Neural cell (in vitro differentiated cells): ENCODE measurements around the gene DNAJC19. TPM values are rescaled to one million over a fixed set of nuclear protein-coding genes. Genes with fewer than 3 reads are reported as not detected.

Source experiments
- H2AFZ ChIP-seq: fragments of 200-600, 300-800 bp; sonication (generic), shearing (Covaris generic); 2 replicates; pipeline ENCODE4 v1.6.0; 2014; ENCODE audit warnings: low read depth, mild to moderate bottlenecking, antibody characterized with exemption, low read length, moderate library complexity
- H3F3A ChIP-seq: fragments of 200-600 bp; shearing (Covaris generic); 2 replicates; pipeline ENCODE4 v1.6.1; 2016; ENCODE audit warnings: mild to moderate bottlenecking, moderate library complexity, mixed read lengths, antibody characterized with exemption, low read length; ENCODE audit not compliant: insufficient read depth, poor library complexity, severe bottlenecking
- H3K27ac ChIP-seq: fragments of 200-600, 300-800 bp; sonication (generic), shearing (Covaris generic); 2 replicates; pipeline ENCODE4 v1.5.1; 2014; ENCODE audit warnings: mild to moderate bottlenecking, low read length, moderate library complexity
- H3K27me3 ChIP-seq: fragments of 300-800, 200-600 bp; sonication (generic), shearing (Covaris generic); 2 replicates; pipeline ENCODE4 v1.6.0; 2014; ENCODE audit warnings: mild to moderate bottlenecking, low read depth, low read length, moderate library complexity; ENCODE audit not compliant: insufficient read depth
- H3K36me3 ChIP-seq: fragments of 300-800, 200-600 bp; sonication (generic), shearing (Covaris generic); 2 replicates; pipeline ENCODE4 v1.5.1; 2014; ENCODE audit warnings: mild to moderate bottlenecking, antibody characterized with exemption, low read length, moderate library complexity; ENCODE audit not compliant: insufficient read depth
- H3K4me2 ChIP-seq: fragments of 300-800, 200-600 bp; sonication (generic), shearing (Covaris generic); 2 replicates; pipeline ENCODE4 v1.6.0; 2014; ENCODE audit warnings: mild to moderate bottlenecking, low read length
- H3K4me3 ChIP-seq: fragments of 300-800, 200-600 bp; sonication (generic), shearing (Covaris generic); 2 replicates; pipeline ENCODE4 v1.5.1; 2014; ENCODE audit warnings: mild to moderate bottlenecking, low read length, moderate library complexity
- H3K79me2 ChIP-seq: fragments of 200-600 bp; shearing (Covaris generic); replicated peaks from 2 replicates; pipeline ENCODE4 v1.6.0; 2014; ENCODE audit warnings: mild to moderate bottlenecking, low read length, moderate library complexity; ENCODE audit not compliant: insufficient read depth
- H3K9ac ChIP-seq: fragments of 300-800, 200-600 bp; sonication (generic), shearing (Covaris generic); 2 replicates; pipeline ENCODE4 v1.6.1; 2016; ENCODE audit warnings: mild to moderate bottlenecking, low read length, mixed read lengths
- H3K9me2 ChIP-seq: fragments of 200-600 bp; shearing (Covaris generic); 2 replicates; pipeline ENCODE4 v1.6.1; 2016; ENCODE audit warnings: mild to moderate bottlenecking, low read length, mixed read lengths; ENCODE audit not compliant: insufficient read depth
- H3K9me3 ChIP-seq: fragments of 200-600, 300-800 bp; sonication (generic), shearing (Covaris generic); 2 replicates; pipeline ENCODE4 v1.6.1; 2016; ENCODE audit warnings: mild to moderate bottlenecking, mixed run types, low read length, moderate library complexity, mixed read lengths
- H4K20me1 ChIP-seq: fragments of 200-600 bp; shearing (Covaris generic); 2 replicates; pipeline ENCODE4 v1.6.1; 2016; ENCODE audit warnings: mild to moderate bottlenecking, mixed run types; ENCODE audit not compliant: insufficient read depth
- EP300 ChIP-seq: fragments of 450-650 bp; conservative IDR thresholded peaks from 2 replicates; pipeline ENCODE4 v1.6.1; 2014; ENCODE audit warnings: antibody characterized with exemption, mild to moderate bottlenecking, moderate library complexity; ENCODE audit not compliant: poor library complexity, severe bottlenecking
- EZH2 ChIP-seq: fragments of 200-600, 300-800 bp; shearing (Covaris generic), sonication (generic); IDR thresholded peaks from 2 replicates; pipeline ENCODE4 v1.6.1; 2014; ENCODE audit warnings: antibody characterized with exemption, low read length, borderline replicate concordance, mild to moderate bottlenecking; ENCODE audit not compliant: insufficient read depth, poor library complexity, severe bottlenecking
- MXI1 ChIP-seq: fragments of 450-650 bp; conservative IDR thresholded peaks from 2 replicates; pipeline ENCODE4 v1.6.1; 2014; ENCODE audit warnings: antibody characterized with exemption, mild to moderate bottlenecking; ENCODE audit not compliant: poor library complexity, severe bottlenecking
- POLR2AphosphoS5 ChIP-seq: IDR thresholded peaks from 2 replicates; pipeline ENCODE4 v1.6.1; 2012
- RAD21 ChIP-seq: fragments of 450-650 bp; conservative IDR thresholded peaks from 2 replicates; pipeline ENCODE4 v1.6.1; 2014; ENCODE audit warnings: antibody characterized with exemption, mild to moderate bottlenecking, moderate library complexity
- SMC3 ChIP-seq: fragments of 450-650 bp; conservative IDR thresholded peaks from 2 replicates; pipeline ENCODE4 v1.6.1; 2014; ENCODE audit warnings: antibody characterized with exemption, mild to moderate bottlenecking, moderate library complexity; ENCODE audit not compliant: poor library complexity
- TAF1 ChIP-seq: IDR thresholded peaks from 2 replicates; pipeline ENCODE4 v1.6.1; 2012; ENCODE audit warnings: low read depth
- polyA plus RNA-seq: library from polyadenylated mRNA; depleted of rRNA; stranded (reverse); fragments of >200 nt; gene quantifications from 2 replicates; pipeline ENCODE4 v1.2.3, GENCODE V29; 2014
- TF ChIP-seq, protein P1 (sequence below): IDR thresholded peaks from 2 replicates; pipeline ENCODE4 v1.6.1; 2012; ENCODE audit warnings: borderline replicate concordance
- TF ChIP-seq, protein P2 (sequence below): fragments of 450-650 bp; IDR thresholded peaks from 2 replicates; pipeline ENCODE4 v1.5.1; 2014; ENCODE audit warnings: antibody characterized with exemption, mild to moderate bottlenecking, moderate library complexity; ENCODE audit not compliant: poor library complexity, severe bottlenecking

Gene DNAJC19
- polyA plus RNA-seq, 1 donor from 2014 or later, result 80.3 TPM

DNA sequence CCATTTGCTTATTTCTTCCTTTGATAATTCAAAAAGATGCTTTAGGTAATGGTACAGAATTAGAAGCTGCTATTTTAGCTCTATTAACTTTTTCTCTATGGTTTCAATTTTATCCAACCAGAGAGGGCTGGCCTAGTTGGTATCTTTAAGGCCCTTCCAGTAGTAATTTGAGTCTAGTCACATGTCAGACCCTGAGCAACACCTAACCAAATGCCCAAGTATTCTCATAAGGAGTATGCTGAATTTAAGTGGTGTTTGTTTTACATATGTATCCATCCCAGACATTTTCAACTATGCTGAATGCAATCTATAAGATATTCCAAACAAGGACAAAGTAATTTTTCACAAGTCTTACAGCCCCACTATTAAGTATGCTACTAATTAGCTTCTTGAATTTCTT is 9.6 kb downstream of the DNAJC19 start:
- Histone ChIP-seq H2AFZ (no peak overlapping the region), H3F3A (no peaks in the 10 kb centered on the region), H3K9me2 (no peaks in the 10 kb centered on the region), H3K36me3 (peaks cover 13% of the 10 kb centered on the region), H3K27me3 (no peaks in the 10 kb centered on the region), H3K27ac (no peak overlapping the region), H3K4me2 (no peak overlapping the region), H3K9me3 (no peaks in the 10 kb centered on the region), H3K79me2 (no peaks in the 10 kb centered on the region), H4K20me1 (no peaks in the 10 kb centered on the region), H3K9ac (no peak overlapping the region), H3K4me3 (no peak overlapping the region)
- TF ChIP-seq EZH2, result no peak
- TF ChIP-seq EP300, result no peak
- no peak for TF ChIP-seq RAD21
- TF ChIP-seq SMC3, result no peak
- TF ChIP-seq, protein P1, sequence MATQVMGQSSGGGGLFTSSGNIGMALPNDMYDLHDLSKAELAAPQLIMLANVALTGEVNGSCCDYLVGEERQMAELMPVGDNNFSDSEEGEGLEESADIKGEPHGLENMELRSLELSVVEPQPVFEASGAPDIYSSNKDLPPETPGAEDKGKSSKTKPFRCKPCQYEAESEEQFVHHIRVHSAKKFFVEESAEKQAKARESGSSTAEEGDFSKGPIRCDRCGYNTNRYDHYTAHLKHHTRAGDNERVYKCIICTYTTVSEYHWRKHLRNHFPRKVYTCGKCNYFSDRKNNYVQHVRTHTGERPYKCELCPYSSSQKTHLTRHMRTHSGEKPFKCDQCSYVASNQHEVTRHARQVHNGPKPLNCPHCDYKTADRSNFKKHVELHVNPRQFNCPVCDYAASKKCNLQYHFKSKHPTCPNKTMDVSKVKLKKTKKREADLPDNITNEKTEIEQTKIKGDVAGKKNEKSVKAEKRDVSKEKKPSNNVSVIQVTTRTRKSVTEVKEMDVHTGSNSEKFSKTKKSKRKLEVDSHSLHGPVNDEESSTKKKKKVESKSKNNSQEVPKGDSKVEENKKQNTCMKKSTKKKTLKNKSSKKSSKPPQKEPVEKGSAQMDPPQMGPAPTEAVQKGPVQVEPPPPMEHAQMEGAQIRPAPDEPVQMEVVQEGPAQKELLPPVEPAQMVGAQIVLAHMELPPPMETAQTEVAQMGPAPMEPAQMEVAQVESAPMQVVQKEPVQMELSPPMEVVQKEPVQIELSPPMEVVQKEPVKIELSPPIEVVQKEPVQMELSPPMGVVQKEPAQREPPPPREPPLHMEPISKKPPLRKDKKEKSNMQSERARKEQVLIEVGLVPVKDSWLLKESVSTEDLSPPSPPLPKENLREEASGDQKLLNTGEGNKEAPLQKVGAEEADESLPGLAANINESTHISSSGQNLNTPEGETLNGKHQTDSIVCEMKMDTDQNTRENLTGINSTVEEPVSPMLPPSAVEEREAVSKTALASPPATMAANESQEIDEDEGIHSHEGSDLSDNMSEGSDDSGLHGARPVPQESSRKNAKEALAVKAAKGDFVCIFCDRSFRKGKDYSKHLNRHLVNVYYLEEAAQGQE, result no peak
- no peak for TF ChIP-seq TAF1
- TF ChIP-seq, protein P2, sequence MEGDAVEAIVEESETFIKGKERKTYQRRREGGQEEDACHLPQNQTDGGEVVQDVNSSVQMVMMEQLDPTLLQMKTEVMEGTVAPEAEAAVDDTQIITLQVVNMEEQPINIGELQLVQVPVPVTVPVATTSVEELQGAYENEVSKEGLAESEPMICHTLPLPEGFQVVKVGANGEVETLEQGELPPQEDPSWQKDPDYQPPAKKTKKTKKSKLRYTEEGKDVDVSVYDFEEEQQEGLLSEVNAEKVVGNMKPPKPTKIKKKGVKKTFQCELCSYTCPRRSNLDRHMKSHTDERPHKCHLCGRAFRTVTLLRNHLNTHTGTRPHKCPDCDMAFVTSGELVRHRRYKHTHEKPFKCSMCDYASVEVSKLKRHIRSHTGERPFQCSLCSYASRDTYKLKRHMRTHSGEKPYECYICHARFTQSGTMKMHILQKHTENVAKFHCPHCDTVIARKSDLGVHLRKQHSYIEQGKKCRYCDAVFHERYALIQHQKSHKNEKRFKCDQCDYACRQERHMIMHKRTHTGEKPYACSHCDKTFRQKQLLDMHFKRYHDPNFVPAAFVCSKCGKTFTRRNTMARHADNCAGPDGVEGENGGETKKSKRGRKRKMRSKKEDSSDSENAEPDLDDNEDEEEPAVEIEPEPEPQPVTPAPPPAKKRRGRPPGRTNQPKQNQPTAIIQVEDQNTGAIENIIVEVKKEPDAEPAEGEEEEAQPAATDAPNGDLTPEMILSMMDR, result no peak
- no peak for TF ChIP-seq POLR2AphosphoS5
- no peak for TF ChIP-seq MXI1

- no peaks in the 10 kb centered on the region for H3K27me3 ChIP-seq
- H3K9ac ChIP-seq, result no peak overlapping the region
- H3F3A ChIP-seq, result no peaks in the 10 kb centered on the region
- no peak overlapping the region for H3K27ac ChIP-seq
- H2AFZ ChIP-seq, result no peak overlapping the region
- H3K4me3 ChIP-seq, result no peak overlapping the region
- H4K20me1 ChIP-seq, result no peaks in the 10 kb centered on the region
- H3K9me2 ChIP-seq, result no peaks in the 10 kb centered on the region
- no peaks in the 10 kb centered on the region for H3K79me2 ChIP-seq
- no peaks in the 10 kb centered on the region for H3K9me3 ChIP-seq
- no peak overlapping the region for H3K4me2 ChIP-seq
- TF ChIP-seq POLR2AphosphoS5 (no peak), RAD21 (no peak), TAF1 (no peak), SMC3 (no peak), EZH2 (no peak), MXI1 (no peak), EP300 (no peak)
- TF ChIP-seq, protein P1, result no peak
- TF ChIP-seq, protein P2, result no peak
- H3K36me3 ChIP-seq, result peaks cover 13% of the 10 kb centered on the region
These were observed 12.0 kb downstream of the DNAJC19 start for GRCh38 chr3:180977498-180977897.
